ENCODE results near the gene PEAK1. TPM values are rescaled to one million over a fixed set of nuclear protein-coding genes. Genes with fewer than 3 reads are reported as not detected.

Gene PEAK1
- total and polyA plus RNA-seq, 10 of the 15 experiments (the other 5 are each of a cell fraction or from before 2014, with no cell fraction given) = 0.62 to 24.2 (median 11.2) TPM

GRCh38 chr15:77186594-77187011 lies 233.3 kb downstream of the PEAK1 start (continued):
- TF ChIP-seq ZSCAN29 (IDR thresholded peaks at IDR 0.05) (no peak), EED (IDR thresholded peaks at IDR 0.05; ENCODE audit: low read depth) (no peak), BMI1 (IDR thresholded peaks at IDR 0.05; ENCODE audit: borderline replicate concordance) (no peak), FOXM1 (IDR thresholded peaks at IDR 0.05; ENCODE audit: low read depth, low read length) (peak; percentile 60; the same call in 1 of the 2 replicates), ATF2 (IDR thresholded peaks at IDR 0.05; ENCODE audit: low read length) (no peak), NBN (IDR thresholded peaks at IDR 0.05) (peak; percentile 44; the same call in 1 of the 2 replicates)

- POLR2A ChIA-PET = interaction anchor here (0.8 to 1.3 kb wide), 7 partner anchors 9 to 358 kb away, joined by 3 to 7 read pairs (median 3); no protein-coding TSS in a partner anchor
- RAD21 ChIA-PET (ENCODE audit: unreplicated experiment) = interaction anchor here (0.9 to 15.0 kb wide), 12 partner anchors 11 to 359 kb away, joined by 3 to 286 read pairs (median 46); partner anchors contain the start of gene HMG20A
- Histone ChIP-seq H3K4me1 (ENCODE audit: control insufficient read depth, insufficient read depth, low read length) (peaks cover 74% of the 10 kb centered on the region), H3K9me3 (replicated peaks; ENCODE audit: control insufficient read depth, insufficient read depth, low read length) (no peaks in the 10 kb centered on the region), H3K36me3 (ENCODE audit: control insufficient read depth in 2 of 2, insufficient read depth in 2 of 2, low read length in 1 of 2) (no peaks in the 10 kb centered on the region), H3K27ac (ENCODE audit: control insufficient read depth, insufficient read depth) (no peak overlapping the region; the same call in 1 of the 2 replicates), H3K27me3 (replicated peaks in 1 of 2; ENCODE audit: control insufficient read depth in 2 of 2, insufficient read depth in 2 of 2, low read length in 1 of 2) (no peaks in the 10 kb centered on the region), H2AFZ (ENCODE audit: control insufficient read depth, low read depth, low read length) (no peak overlapping the region), H3K79me2 (ENCODE audit: control insufficient read depth, insufficient read depth, low read length) (no peaks in the 10 kb centered on the region), H4K20me1 (ENCODE audit: control insufficient read depth, insufficient read depth) (no peaks in the 10 kb centered on the region), H3K4me3 (no peak overlapping the region), H3K9ac (ENCODE audit: control insufficient read depth, insufficient read depth, low read length) (no peak overlapping the region), H3K4me2 (ENCODE audit: control insufficient read depth, insufficient read depth) (0 out of 2 replicates have a peak overlapping the region, but pooled peaks have one; percentile 1)
- no peak for DNase-seq (ENCODE audit: low read depth, low spot score)
- FAIRE-seq = no peak
- intact Hi-C loops (cut with micrococcal nuclease; ENCODE audit: unreplicated experiment) (loop anchor here (5.0 to 10.0 kb wide), 2 partner anchors 201 to 447 kb away; partner anchors contain the start of gene LINGO1), in situ Hi-C loops (cut with MboI) (loop anchor here (5.0 kb wide), 2 partner anchors 312 to 357 kb away; no protein-coding TSS in a partner anchor)
- peak; percentile 53; the same call in 1 of the 2 replicates for TF ChIP-seq ATF7 (IDR thresholded peaks at IDR 0.05; ENCODE audit: low read depth)
- peak in 1 of 2 experiments; percentile 57; a peak in 1 of 4 replicates for TF ChIP-seq ETV6 (conservative IDR thresholded peaks at IDR 0.05 in 1 of 2, IDR thresholded peaks at IDR 0.05 in 1 of 2; ENCODE audit: borderline replicate concordance in 1 of 2, low read depth in 1 of 2)
- 0 out of 2 replicates have a peak, but pooled peaks have one; percentile 6 for TF ChIP-seq RUNX3 (IDR thresholded peaks at IDR 0.05; ENCODE audit: low read length)
- TF ChIP-seq USF1 (IDR thresholded peaks at IDR 0.05; ENCODE audit: borderline replicate concordance, extremely low read length, insufficient read depth, low read depth, low read length) = no peak
- TF ChIP-seq ZNF687 (IDR thresholded peaks at IDR 0.05) = no peak
- TF ChIP-seq IKZF2 (IDR thresholded peaks at IDR 0.05) = peak; percentile 33 to 60; a peak in 2 of 4 replicates
- 0 out of 2 replicates have a peak, but pooled peaks have one; percentile 43 for TF ChIP-seq IKZF1 (conservative IDR thresholded peaks at IDR 0.05)
- TF ChIP-seq MTA2 (IDR thresholded peaks at IDR 0.05; ENCODE audit: low read depth) = peak; percentile 24; the same call in 1 of the 2 replicates
- 0 out of 4 replicates have a peak, but pooled peaks of 1 of the 2 experiments have one; percentile 12 for TF ChIP-seq EP300 (IDR thresholded peaks at IDR 0.05; ENCODE audit: borderline replicate concordance in 1 of 2, control insufficient read depth in 1 of 2, low read depth in 2 of 2, low read length in 2 of 2)
- 60% methylated on average over 2 of the region's 2 CpGs for WGBS (ENCODE audit: insufficient coverage, insufficient replicate concordance, low lambda C conversion rate, missing lambda C conversion rate)
- CTCF ChIA-PET = interaction anchor here (0.6 to 18.9 kb wide), 20 partner anchors 8 to 356 kb away, joined by 3 to 455 read pairs (median 4); partner anchors contain the start of gene HMG20A
- peak; percentile 5; the same call in 2 of the 3 replicates for ATAC-seq
- SMC1A ChIA-PET (ENCODE audit: uncharacterized antibody, unreplicated experiment) = interaction anchor here (0.9 to 15.7 kb wide), 23 partner anchors 6 to 446 kb away, joined by 3 to 365 read pairs (median 6); partner anchors contain the start of genes HMG20A and PEAK1
- no TSS peak for BruUV-seq (replicated peaks)
Observed at GRCh38 chr15:77185242-77185785, 234.6 kb downstream of the PEAK1 start.

Measured in GM12878 (cell line).